HepG2 (cell line): Measurements from ENCODE around the gene LONP1. TPM values are rescaled to one million over a fixed set of nuclear protein-coding genes. Genes with fewer than 3 reads are reported as not detected.
A peak's percentile ranks its signal among the peaks of the same experiment; 100 is the strongest.

ENCODE experiments used
- AGO2 ChIP-seq: fragments of 200-400 bp; formaldehyde crosslinking; optimal IDR thresholded peaks from 2 replicates; pipeline ENCODE3; 2017; ENCODE audit warnings: mild to moderate bottlenecking, low read depth, low read length, moderate library complexity
- EEA1 ChIP-seq: sonication (generic); formaldehyde crosslinking; IDR thresholded peaks from 2 replicates; pipeline ENCODE4 v1.5.1; 2020; ENCODE audit warnings: mild to moderate bottlenecking, missing genetic modification reagents, borderline replicate concordance
- HNRNPLL ChIP-seq: fragments of 200-400 bp; formaldehyde crosslinking; IDR thresholded peaks from 2 replicates; pipeline ENCODE4 v1.6.1; 2017; ENCODE audit warnings: mild to moderate bottlenecking, low read depth, low read length; ENCODE audit not compliant: poor library complexity, severe bottlenecking
- KDM3A ChIP-seq: IDR thresholded peaks from 2 replicates; pipeline ENCODE4 v1.6.1; 2018; ENCODE audit warnings: low read depth, missing compliant biosample characterization
- NR2F6 ChIP-seq, 2 experiments: IDR thresholded peaks; 2 replicates each; pipeline ENCODE4 v1.6.1; 2016; ENCODE audit warnings: antibody characterized with exemption in 1 of 2, mild to moderate bottlenecking in 1 of 2
- PHF5A ChIP-seq: IDR thresholded peaks from one replicate; pipeline ENCODE4 v1.6.1; 2018; ENCODE audit warnings: low read depth, missing genetic modification reagents; ENCODE audit not compliant: unreplicated experiment
- PRDM4 ChIP-seq: sonication (generic); formaldehyde crosslinking; IDR thresholded peaks from 2 replicates; pipeline ENCODE4 v1.9.0; 2021; ENCODE audit warnings: missing genetic modification reagents, borderline replicate concordance
- RFX5 ChIP-seq: IDR thresholded peaks from 2 replicates; pipeline ENCODE4 v1.6.1; 2011; ENCODE audit warnings: low read depth, low read length, improper control_type of control experiment
- TBP ChIP-seq: sonication (generic); formaldehyde crosslinking; IDR thresholded peaks from 2 replicates; pipeline ENCODE4 v1.5.0; 2020; ENCODE audit warnings: missing genetic modification reagents
- THAP9 ChIP-seq: sonication (generic); formaldehyde crosslinking; IDR thresholded peaks from 2 replicates; pipeline ENCODE4; 2020; ENCODE audit warnings: missing genetic modification reagents, mild to moderate bottlenecking, borderline replicate concordance
- ZBTB37 ChIP-seq: sonication (generic); formaldehyde crosslinking; IDR thresholded peaks from 2 replicates; pipeline ENCODE4 v1.4.0; 2020; ENCODE audit warnings: mild to moderate bottlenecking, missing genetic modification reagents
- ZFP62 ChIP-seq: sonication (generic); formaldehyde crosslinking; IDR thresholded peaks from 2 replicates; pipeline ENCODE4 v1.4.0; 2020; ENCODE audit warnings: missing genetic modification reagents
- ZMYM2 ChIP-seq: sonication (generic); formaldehyde crosslinking; IDR thresholded peaks from 2 replicates; pipeline ENCODE4 v1.8.0; 2022; ENCODE audit warnings: mild to moderate bottlenecking, missing genetic modification reagents
- ZNF12 ChIP-seq: sonication (generic); formaldehyde crosslinking; IDR thresholded peaks from 2 replicates; pipeline ENCODE4 v1.5.0; 2020; ENCODE audit warnings: missing genetic modification reagents
- ZNF224 ChIP-seq: sonication (generic); formaldehyde crosslinking; IDR thresholded peaks from 2 replicates; pipeline ENCODE4 v1.5.0; 2020; ENCODE audit warnings: mild to moderate bottlenecking, missing genetic modification reagents
- ZNF816 ChIP-seq: sonication (generic); formaldehyde crosslinking; IDR thresholded peaks from 2 replicates; pipeline ENCODE4 v1.8.0; 2022; ENCODE audit warnings: missing genetic modification reagents, mild to moderate bottlenecking, borderline replicate concordance
- ZSCAN21 ChIP-seq: sonication (generic); formaldehyde crosslinking; IDR thresholded peaks from 2 replicates; pipeline ENCODE4 v1.8.0; 2022; ENCODE audit warnings: mild to moderate bottlenecking, missing genetic modification reagents, moderate library complexity, borderline replicate concordance
- polyA plus RNA-seq, 8 experiments: library from polyadenylated mRNA; depleted of rRNA in 3 of 8; stranded (reverse) in 7 of 8; unstranded in 1 of 8; fragments of >200 nt; fragmentation: Illumina TruSeq in 4 of 8; extraction: Trizol in 4 of 8; gene quantifications; 2 replicates each; pipeline versions ENCODE4 v1.2.1 to v1.2.3, GENCODE V29; 2011 to 2016; ENCODE audit warnings: low read depth in 4 of 8, missing spikeins in 1 of 8, mixed read lengths in 1 of 8; ENCODE audit not compliant: insufficient read depth in 1 of 8
- total RNA-seq, 5 experiments: library from RNA; depleted of rRNA; stranded (reverse); fragments of >200 nt; fragmentation: Illumina TruSeq; extraction: Trizol; gene quantifications; 2 replicates each; pipeline ENCODE4 v1.2.3, GENCODE V29; 2016; ENCODE audit warnings: low read depth in 1 of 5
- TF ChIP-seq, protein P1 (sequence below): sonication (generic); formaldehyde crosslinking; IDR thresholded peaks from 2 replicates; pipeline ENCODE4 v1.8.1; 2022; ENCODE audit warnings: mild to moderate bottlenecking, missing genetic modification reagents
- TF ChIP-seq, protein P2 (sequence below): fragments of 450-650 bp; IDR thresholded peaks from 2 replicates; pipeline ENCODE4 v1.6.1; 2016

LONP1 gene
- total and polyA plus RNA-seq, 2 of the 13 experiments (the other 11 are each of a cell fraction or from before 2014, with no cell fraction given) = 59.5 to 76.8 TPM

GRCh38 chr19:5686647-5687359 lies 33.1 kb downstream of the LONP1 start (continued):
- TF ChIP-seq, protein P1, sequence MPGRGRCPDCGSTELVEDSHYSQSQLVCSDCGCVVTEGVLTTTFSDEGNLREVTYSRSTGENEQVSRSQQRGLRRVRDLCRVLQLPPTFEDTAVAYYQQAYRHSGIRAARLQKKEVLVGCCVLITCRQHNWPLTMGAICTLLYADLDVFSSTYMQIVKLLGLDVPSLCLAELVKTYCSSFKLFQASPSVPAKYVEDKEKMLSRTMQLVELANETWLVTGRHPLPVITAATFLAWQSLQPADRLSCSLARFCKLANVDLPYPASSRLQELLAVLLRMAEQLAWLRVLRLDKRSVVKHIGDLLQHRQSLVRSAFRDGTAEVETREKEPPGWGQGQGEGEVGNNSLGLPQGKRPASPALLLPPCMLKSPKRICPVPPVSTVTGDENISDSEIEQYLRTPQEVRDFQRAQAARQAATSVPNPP = no peak
- TF ChIP-seq THAP9 (CRISPR knock-in tag) = peak; percentile 61
- TF ChIP-seq KDM3A (CRISPR knock-in tag) = peak; percentile 67; the same call in 1 of the 2 replicates
- TF ChIP-seq ZMYM2 (CRISPR knock-in tag) = peak; percentile 68; the same call in 1 of the 2 replicates
- no peak for TF ChIP-seq NR2F6 (IDR thresholded peaks at IDR 0.05)
- TF ChIP-seq NR2F6 (CRISPR knock-in tag; IDR thresholded peaks at IDR 0.05) = peak; percentile 67; the same call in 1 of the 2 replicates
- TF ChIP-seq ZNF816 (CRISPR knock-in tag) = 0 out of 2 replicates have a peak, but pooled peaks have one; percentile 65
- no peak for TF ChIP-seq PHF5A
- no peak; the same call in 1 of the 2 replicates for TF ChIP-seq ZNF12 (CRISPR knock-in tag)
- no peak for TF ChIP-seq RFX5
- peak; percentile 62 for TF ChIP-seq HNRNPLL
- TF ChIP-seq, protein P2, sequence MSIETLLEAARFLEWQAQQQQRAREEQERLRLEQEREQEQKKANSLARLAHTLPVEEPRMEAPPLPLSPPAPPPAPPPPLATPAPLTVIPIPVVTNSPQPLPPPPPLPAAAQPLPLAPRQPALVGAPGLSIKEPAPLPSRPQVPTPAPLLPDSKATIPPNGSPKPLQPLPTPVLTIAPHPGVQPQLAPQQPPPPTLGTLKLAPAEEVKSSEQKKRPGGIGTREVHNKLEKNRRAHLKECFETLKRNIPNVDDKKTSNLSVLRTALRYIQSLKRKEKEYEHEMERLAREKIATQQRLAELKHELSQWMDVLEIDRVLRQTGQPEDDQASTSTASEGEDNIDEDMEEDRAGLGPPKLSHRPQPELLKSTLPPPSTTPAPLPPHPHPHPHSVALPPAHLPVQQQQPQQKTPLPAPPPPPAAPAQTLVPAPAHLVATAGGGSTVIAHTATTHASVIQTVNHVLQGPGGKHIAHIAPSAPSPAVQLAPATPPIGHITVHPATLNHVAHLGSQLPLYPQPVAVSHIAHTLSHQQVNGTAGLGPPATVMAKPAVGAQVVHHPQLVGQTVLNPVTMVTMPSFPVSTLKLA = no peak; the same call in 1 of the 2 replicates
- no peak for TF ChIP-seq ZBTB37 (CRISPR knock-in tag)
- peak; percentile 28; the same call in 1 of the 2 replicates for TF ChIP-seq ZSCAN21 (CRISPR knock-in tag)
- no peak for TF ChIP-seq ZFP62 (CRISPR knock-in tag)
- TF ChIP-seq PRDM4 (CRISPR knock-in tag) = no peak
- TF ChIP-seq EEA1 (CRISPR knock-in tag) = no peak
- no peak for TF ChIP-seq AGO2
- 0 out of 2 replicates have a peak, but pooled peaks have one; percentile 66 for TF ChIP-seq ZNF224 (CRISPR knock-in tag)
- TF ChIP-seq TBP (CRISPR knock-in tag) = no peak
